BE2C (cell line): Measurements from ENCODE around the gene NEU4.
"Not testable (repeated sequence)": the region's sequence is repeated elsewhere in the genome, so short reads cannot be mapped to it uniquely, and the experiment has no call there.

Experiments
- DNase-seq: peaks from one replicate; pipeline ENCODE4 v3.0.0-alpha.2; 2020
- H3K27me3 ChIP-seq: fragments of 250-450 bp; sonication (Bioruptor Pico); 2 replicates; pipeline ENCODE4 v1.5.1; 2020; ENCODE audit warnings: mild to moderate bottlenecking
- H3K36me3 ChIP-seq: fragments of 250-450 bp; sonication (Bioruptor Pico); 2 replicates; pipeline ENCODE4 v1.5.1; 2020; ENCODE audit warnings: mild to moderate bottlenecking
- H3K4me1 ChIP-seq: fragments of 250-450 bp; sonication (Bioruptor Pico); 2 replicates; pipeline ENCODE4 v1.5.1; 2020
- H3K4me3 ChIP-seq: 2 replicates; pipeline ENCODE4 v1.5.1; 2011; ENCODE audit warnings: low read depth, low read length
- H3K9me3 ChIP-seq: fragments of 250-450 bp; sonication (Bioruptor Pico); 2 replicates; pipeline ENCODE4 v1.5.1; 2020
- TF ChIP-seq, protein P1 (sequence below): IDR thresholded peaks from 2 replicates; pipeline ENCODE4 v1.5.1; 2012; ENCODE audit warnings: mild to moderate bottlenecking, low read depth, low read length

NEU4 gene

DNA sequence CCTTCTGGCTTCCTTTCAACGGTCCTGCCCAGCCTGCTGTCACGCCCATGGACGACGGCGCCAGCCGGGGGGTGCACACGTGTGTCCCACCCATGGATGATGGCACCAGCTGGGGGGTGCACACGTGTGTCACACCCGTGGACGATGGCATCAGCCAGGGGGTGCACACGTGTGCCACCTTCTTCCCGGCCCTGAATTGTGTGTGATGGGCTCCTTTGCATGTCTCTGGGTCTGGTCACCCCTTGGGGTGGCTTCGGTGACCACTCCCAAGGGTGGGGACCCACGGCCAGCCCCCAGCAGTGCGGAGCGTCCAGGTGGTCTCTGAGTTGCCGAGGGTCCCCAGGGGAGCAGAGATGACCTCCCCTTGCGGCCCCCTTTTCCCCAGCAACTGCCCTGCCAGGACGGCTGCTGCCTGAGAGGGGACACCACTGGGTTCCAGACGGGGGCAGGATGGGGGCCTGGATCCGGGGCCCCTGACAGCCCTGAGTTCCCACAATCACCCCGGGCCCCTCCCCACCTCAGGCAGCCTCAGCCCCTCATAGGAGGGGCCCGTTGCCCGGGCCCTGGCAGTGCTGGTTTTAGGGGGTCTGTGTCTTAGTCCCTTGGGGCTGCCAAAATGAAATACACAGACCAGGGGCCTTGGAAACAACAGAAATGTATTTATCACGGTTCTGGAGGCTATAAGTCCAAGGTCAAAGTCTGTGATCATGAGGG, 9.4 kb downstream of the NEU4 start:
- Histone ChIP-seq H3K36me3 (no peaks in the 10 kb centered on the region), H3K4me3 (no peak overlapping the region), H3K4me1 (no peaks in the 10 kb centered on the region), H3K27me3 (no peaks in the 10 kb centered on the region), H3K9me3 (no peaks in the 10 kb centered on the region)
- no peak for DNase-seq
- TF ChIP-seq, protein P1, sequence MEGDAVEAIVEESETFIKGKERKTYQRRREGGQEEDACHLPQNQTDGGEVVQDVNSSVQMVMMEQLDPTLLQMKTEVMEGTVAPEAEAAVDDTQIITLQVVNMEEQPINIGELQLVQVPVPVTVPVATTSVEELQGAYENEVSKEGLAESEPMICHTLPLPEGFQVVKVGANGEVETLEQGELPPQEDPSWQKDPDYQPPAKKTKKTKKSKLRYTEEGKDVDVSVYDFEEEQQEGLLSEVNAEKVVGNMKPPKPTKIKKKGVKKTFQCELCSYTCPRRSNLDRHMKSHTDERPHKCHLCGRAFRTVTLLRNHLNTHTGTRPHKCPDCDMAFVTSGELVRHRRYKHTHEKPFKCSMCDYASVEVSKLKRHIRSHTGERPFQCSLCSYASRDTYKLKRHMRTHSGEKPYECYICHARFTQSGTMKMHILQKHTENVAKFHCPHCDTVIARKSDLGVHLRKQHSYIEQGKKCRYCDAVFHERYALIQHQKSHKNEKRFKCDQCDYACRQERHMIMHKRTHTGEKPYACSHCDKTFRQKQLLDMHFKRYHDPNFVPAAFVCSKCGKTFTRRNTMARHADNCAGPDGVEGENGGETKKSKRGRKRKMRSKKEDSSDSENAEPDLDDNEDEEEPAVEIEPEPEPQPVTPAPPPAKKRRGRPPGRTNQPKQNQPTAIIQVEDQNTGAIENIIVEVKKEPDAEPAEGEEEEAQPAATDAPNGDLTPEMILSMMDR: no peak

DNA sequence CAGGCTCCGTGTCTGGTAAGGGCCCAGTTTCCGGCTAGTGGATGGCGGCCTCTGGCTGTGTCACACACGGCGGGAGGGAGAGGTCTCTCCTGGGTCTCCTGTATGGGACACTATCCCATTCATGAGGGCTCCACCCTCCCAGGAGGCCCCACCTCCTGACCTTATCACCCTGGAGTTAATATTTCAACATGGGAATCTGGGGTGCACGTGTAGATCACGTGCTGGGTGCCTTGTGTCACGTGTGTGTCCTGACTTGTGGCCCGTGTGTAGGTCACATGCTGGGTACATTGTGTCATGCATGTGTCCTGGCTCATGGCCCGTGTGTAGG, 9.9 kb downstream of the NEU4 start:
- Histone ChIP-seq H3K9me3 (no peaks in the 10 kb centered on the region), H3K36me3 (no peaks in the 10 kb centered on the region), H3K4me3 (no peak overlapping the region), H3K4me1 (no peaks in the 10 kb centered on the region), H3K27me3 (no peaks in the 10 kb centered on the region)
- no peak for DNase-seq
- TF ChIP-seq, protein P1: no peak

DNA sequence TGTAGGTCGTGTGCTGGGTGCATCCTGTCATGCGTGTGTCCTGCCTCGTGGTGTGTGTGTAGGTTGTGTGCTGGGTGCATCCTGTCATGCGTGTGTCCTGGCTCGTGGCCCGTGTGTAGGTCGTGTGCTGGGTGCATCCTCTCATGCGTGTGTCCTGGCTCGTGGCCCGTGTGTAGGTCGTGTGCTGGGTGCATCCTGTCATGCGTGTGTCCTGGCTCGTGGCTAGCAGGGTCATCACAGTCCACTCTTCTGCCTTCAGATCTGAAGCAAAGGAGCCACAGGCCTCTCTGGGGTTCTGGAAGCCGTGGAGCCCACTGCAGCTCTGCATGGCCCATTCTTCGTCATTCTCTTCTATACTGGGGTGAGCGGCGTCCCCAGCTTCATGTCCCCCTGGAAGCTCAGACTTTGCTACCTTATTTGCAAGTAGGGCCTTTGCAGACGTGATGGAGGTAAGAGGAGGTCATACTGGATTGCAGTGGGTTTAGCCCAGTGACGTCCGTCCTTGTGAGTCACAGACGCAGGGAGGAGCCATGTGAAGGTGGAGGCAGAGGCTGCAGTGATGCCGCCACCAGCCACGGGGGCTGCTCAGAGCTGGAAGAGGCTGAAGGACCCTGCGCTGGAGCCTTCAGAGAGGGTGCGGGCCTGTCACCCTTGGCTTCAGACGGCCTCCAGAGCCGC, 11.1 kb downstream of the NEU4 start:
- not testable (repeated sequence) for DNase-seq, H3K4me3 ChIP-seq, H3K4me1 ChIP-seq, H3K36me3 ChIP-seq, H3K9me3 ChIP-seq, H3K27me3 ChIP-seq

DNA sequence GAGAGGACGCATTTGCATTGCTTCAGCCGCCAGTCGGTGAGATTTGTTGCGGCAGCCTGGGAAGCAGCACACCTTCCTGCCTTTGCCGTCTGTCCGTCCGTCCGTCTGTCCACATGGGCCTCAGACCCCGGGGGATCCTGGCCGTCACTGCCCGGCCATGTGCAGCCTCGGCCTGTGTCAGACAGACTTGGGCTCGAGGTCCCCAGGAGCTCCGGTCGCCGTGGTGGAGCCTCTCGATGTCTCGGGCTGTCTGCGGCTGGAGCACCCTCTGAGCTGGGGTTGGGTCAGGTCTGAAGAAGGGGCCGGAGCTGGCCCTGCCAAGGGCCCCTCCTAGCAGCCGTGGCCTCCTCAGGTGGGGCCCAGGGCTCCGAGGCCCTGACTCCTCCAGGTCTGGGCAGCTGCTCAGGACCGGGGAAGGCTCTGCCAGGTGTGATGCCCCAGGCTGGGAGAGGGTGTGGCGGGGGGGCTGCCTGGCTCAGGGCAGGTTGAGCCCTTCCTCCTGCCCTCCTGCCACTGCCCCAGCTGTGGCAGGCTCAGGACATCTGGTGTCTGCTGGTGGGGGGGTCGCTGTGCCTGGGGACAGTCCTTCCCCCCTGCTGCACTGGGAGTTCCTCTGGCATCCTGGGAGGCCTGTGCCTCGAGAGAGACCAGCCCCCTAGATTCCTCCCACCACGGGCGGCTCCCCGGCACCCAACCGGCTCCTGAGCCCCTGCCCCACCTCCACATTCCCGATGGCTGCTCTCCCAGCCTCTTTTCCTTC, 11.8 kb downstream of the NEU4 start:
- Histone ChIP-seq H3K4me3 (no peak overlapping the region), H3K36me3 (no peaks in the 10 kb centered on the region), H3K4me1 (no peaks in the 10 kb centered on the region), H3K9me3 (no peaks in the 10 kb centered on the region), H3K27me3 (no peaks in the 10 kb centered on the region)
- TF ChIP-seq, protein P1: no peak
- peak; percentile 11 for DNase-seq

DNA sequence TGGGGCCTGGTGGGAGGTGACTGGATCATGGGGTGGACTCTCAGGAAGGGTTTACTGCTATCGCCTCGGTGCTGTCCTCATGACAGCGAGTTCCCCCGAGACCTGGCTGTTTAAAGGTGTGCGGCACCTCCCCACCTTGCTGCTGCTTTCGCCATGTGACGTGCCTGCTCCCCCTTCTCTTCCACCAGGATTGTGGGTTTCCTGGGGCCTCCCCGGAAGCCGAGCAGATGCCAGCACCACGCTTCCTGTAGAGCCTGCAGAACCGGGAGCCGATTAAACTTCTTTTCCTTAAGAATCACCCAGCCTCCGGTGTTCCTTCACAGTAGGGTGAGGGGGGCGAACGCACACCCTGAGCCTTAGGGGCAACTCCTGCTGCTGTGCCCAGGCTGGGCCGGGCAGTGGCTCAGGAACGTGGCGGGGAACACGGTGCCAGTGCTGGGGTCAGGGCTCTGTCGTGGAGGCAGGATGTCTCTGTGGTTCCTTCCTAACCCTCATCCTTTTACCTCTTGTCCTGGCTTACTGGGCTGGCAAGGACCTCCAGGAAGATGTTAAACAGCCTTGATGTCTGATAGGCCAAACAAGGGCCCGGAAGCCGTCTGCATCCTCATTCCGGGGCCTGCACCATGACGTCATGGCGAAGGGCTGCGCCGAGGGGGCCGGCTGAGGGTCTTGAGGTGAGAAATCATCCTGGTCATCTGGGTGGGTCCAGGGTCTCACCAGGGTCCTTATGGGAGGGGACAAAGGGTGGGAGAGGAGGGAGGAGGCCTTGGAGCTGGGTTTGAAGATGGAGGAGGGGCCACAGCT, 12.7 kb downstream of the NEU4 start:
- no peaks in the 10 kb centered on the region for H3K9me3 ChIP-seq
- TF ChIP-seq, protein P1: no peak
- no peak overlapping the region for H3K4me3 ChIP-seq
- H3K4me1 ChIP-seq: no peaks in the 10 kb centered on the region
- no peaks in the 10 kb centered on the region for H3K27me3 ChIP-seq
- DNase-seq: no peak
- no peaks in the 10 kb centered on the region for H3K36me3 ChIP-seq

DNA sequence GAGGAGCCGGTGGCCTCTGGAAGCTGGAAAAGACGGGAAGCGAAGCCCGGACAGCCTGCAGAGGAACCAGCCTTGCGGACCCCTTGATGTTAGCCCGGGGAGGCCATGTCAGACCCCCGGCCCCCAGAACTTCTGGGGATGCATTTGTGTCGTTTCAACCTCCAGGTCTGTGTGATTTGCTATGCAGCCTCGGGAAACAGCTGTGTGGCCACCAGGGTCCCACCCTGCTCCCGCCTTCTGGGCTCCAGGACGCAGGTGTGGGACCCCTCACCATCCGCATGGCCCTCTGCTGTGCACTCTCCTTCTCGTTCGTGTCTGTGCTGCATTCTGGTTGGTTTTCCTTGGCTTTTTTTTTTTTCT, 13.3 kb downstream of the NEU4 start:
- no peak overlapping the region for H3K4me3 ChIP-seq
- no peaks in the 10 kb centered on the region for H3K27me3 ChIP-seq
- TF ChIP-seq, protein P1: no peak
- H3K36me3 ChIP-seq: no peaks in the 10 kb centered on the region
- H3K4me1 ChIP-seq: no peaks in the 10 kb centered on the region
- H3K9me3 ChIP-seq: peaks cover 4% of the 10 kb centered on the region; the same call in 1 of the 2 replicates
- DNase-seq: no peak

DNA sequence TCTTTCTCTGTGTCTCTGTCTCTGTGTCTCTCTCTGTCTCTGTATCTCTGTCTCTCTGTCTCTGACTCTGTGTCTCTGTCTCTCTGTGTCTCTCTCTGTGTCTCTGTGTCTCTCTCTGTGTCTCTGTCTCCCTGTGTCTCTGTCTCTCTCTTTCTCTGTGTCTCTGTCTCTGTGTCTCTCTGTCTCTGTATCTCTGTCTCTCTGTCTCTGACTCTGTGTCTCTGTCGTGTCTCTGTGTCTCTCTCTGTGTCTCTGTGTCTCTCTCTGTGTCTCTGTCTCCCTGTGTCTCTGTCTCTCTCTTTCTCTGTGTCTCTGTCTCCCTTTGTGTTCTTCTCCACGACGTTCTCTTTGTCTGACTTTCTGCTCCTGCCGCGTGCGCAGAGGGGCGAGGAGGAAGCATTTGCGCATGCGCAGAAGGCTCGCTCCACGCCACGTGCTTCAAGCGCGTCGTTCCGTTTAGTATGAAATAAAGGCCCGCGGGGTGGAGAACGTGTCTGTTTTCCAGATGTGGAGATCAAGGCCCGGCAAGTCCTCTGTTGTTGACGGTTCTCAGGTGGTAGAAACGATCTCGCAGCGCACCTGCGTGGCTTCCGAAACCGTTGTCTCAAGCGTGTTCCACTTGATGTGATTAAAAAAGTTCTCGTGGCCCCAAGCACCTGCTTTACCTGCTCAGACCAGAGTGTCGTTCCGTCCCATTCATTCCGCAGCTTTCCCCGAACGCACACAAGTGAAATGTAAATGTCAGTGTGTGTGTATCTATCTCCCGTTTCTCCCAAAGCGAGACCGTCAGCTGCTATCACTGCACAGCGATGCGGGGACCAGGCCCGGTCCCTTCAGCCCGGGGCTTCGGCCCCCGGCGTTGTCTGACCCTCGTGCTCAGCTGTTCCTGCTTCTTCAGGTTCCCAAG, 14.8 kb downstream of the NEU4 start:
- not testable (repeated sequence) for H3K27me3 ChIP-seq, H3K36me3 ChIP-seq, H3K9me3 ChIP-seq, H3K4me3 ChIP-seq, DNase-seq, H3K4me1 ChIP-seq
